GM06990 (cell line): ENCODE results near the gene URAD.

Experiments used
- DNase-seq: peaks from one replicate; pipeline ENCODE4 v3.0.0-alpha.2; 2011; ENCODE audit not compliant: insufficient read length; ENCODE audit errors: extremely low read depth
- H3K27me3 ChIP-seq: replicated peaks from 2 replicates; pipeline ENCODE4 v1.6.0; 2011; ENCODE audit warnings: low read length; ENCODE audit not compliant: control insufficient read depth, insufficient read depth
- H3K36me3 ChIP-seq: 2 replicates; pipeline ENCODE4 v1.5.1; 2011; ENCODE audit warnings: low read length; ENCODE audit not compliant: control insufficient read depth, insufficient read depth
- H3K4me3 ChIP-seq: replicated peaks from 2 replicates; pipeline ENCODE4 v1.5.1; 2011; ENCODE audit warnings: low read depth, mild to moderate bottlenecking, control low read depth, low read length
- TF ChIP-seq, protein P1 (sequence below): IDR thresholded peaks from 2 replicates; pipeline ENCODE4 v1.5.1; 2011; ENCODE audit warnings: low read length, control low read depth, mild to moderate bottlenecking, inconsistent platforms; ENCODE audit not compliant: insufficient read depth, poor library complexity, severe bottlenecking

The URAD gene

DNA sequence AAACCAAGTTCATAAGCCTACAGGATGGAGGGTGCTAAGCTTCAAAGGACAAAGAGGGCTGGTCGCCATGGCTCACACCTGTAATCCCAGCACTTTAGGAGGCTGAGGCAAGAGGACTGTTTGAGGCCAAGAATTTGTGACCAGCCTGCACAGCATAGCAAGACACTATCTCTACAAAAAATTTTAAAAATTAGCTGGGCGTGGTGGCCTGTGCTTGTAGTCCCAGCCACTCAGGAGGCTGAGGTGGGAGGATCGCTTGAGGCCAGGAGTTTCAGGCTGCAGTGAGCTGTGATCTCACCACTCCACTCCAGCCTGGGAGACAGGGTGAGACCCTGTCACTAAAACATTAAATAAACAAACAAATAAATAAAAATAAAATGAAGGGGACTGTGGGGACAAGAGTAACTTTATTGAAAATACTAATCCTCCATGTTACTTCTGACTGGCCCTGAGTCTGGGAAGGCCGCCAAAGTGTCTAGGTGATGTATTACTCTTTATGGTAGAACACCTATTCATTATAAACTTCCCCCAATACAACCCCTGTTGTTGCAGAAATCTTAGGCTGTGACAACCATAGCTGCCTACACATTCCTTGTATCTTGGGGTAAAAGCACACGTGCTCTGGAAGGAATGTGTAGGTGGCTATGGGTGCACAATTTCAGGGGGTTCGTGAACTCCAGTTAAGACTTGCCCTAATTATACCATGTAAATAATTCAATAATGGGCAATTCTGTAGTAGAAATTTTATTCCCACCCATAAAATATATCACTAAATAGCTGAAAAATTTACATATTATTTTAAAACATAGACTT is 14.6 kb upstream of the URAD start:
- TF ChIP-seq, protein P1, sequence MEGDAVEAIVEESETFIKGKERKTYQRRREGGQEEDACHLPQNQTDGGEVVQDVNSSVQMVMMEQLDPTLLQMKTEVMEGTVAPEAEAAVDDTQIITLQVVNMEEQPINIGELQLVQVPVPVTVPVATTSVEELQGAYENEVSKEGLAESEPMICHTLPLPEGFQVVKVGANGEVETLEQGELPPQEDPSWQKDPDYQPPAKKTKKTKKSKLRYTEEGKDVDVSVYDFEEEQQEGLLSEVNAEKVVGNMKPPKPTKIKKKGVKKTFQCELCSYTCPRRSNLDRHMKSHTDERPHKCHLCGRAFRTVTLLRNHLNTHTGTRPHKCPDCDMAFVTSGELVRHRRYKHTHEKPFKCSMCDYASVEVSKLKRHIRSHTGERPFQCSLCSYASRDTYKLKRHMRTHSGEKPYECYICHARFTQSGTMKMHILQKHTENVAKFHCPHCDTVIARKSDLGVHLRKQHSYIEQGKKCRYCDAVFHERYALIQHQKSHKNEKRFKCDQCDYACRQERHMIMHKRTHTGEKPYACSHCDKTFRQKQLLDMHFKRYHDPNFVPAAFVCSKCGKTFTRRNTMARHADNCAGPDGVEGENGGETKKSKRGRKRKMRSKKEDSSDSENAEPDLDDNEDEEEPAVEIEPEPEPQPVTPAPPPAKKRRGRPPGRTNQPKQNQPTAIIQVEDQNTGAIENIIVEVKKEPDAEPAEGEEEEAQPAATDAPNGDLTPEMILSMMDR, result no peak
- no peaks in the 10 kb centered on the region for H3K36me3 ChIP-seq
- DNase-seq, result no peak
- H3K27me3 ChIP-seq, result no peaks in the 10 kb centered on the region
- H3K4me3 ChIP-seq, result no peak overlapping the region

DNA sequence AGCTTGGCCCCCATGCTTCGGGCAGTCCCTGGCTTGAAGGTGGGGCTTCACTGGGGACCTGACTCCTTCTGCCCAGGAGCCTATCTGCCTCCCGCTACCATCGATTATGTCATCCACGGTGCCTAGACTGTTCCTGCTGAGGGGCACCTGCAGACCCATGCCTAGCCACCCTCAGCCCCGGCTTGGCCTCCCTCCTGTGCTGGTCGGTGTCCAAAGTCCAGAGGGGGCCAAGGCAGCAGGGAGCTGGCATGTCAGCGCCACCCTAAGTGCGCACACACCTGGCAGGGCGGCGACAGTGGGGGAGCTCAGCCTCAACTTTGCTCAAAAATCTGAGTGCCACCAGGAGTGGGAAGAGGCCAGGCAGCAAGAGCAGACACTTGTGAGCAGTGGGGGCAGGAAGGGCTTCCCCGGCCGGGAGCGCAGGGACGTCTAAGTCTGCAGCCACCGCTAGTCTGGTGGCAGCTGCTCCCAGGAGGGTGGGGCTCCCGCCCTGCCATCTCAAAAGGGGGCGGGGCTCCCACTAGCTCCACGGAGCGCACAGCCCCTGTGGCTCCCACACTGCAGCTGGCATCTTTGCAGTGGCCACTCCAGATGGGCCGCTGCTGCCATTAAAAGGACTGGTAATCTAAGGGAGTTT is 13.5 kb upstream of the URAD start:
- no peak overlapping the region for H3K4me3 ChIP-seq
- H3K36me3 ChIP-seq, result no peaks in the 10 kb centered on the region

DNA sequence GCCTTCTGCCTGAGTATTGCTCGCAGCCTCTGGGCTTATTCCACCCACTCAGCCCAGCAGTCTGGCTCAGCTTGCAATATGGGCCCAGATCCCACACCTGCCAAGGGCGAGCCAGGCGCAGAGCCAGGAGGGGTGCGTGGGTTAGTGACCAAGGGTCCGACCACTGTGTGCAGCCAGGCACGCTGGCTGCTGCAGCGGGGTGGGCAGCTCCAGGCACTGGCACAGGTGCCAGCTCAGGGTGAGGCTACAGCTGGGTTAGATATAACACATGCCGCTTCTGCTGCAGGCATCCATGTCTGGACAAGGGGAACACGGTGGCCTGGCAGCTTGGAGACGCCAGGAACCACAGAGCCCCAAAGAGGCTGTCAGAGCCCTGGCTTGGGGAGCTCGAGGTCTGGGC is 12.6 kb upstream of the URAD start:
- no peak for DNase-seq
- Histone ChIP-seq H3K36me3 (no peaks in the 10 kb centered on the region), H3K4me3 (no peak overlapping the region), H3K27me3 (no peaks in the 10 kb centered on the region)
- TF ChIP-seq, protein P1, result no peak

More for the DNA sequence above, 13.5 kb upstream of the URAD start:
- DNase-seq, result no peak
- TF ChIP-seq, protein P1, result no peak
- no peaks in the 10 kb centered on the region for H3K27me3 ChIP-seq

DNA sequence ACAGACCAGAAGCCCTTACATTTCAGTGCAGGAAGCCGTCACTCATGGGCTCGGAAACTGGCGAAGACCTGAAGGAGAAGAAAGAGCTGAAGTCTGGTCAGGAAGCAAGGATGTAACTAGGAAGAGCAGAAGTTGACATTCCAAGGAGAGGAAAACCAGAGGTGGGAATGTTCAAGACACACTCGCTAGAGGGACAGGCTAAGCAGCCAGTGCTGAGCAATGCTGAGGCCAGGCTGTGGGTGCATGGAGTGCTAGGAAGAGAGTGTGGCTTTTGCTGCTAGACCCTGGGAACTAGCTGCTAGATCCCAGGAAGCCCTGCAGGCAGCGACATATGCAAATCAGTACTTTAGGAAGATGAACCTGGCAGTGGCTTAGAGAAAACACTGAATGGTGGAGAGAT is 12.1 kb upstream of the URAD start:
- no peak for DNase-seq
- Histone ChIP-seq H3K4me3 (no peak overlapping the region), H3K27me3 (no peaks in the 10 kb centered on the region), H3K36me3 (no peaks in the 10 kb centered on the region)
- TF ChIP-seq, protein P1, result no peak

DNA sequence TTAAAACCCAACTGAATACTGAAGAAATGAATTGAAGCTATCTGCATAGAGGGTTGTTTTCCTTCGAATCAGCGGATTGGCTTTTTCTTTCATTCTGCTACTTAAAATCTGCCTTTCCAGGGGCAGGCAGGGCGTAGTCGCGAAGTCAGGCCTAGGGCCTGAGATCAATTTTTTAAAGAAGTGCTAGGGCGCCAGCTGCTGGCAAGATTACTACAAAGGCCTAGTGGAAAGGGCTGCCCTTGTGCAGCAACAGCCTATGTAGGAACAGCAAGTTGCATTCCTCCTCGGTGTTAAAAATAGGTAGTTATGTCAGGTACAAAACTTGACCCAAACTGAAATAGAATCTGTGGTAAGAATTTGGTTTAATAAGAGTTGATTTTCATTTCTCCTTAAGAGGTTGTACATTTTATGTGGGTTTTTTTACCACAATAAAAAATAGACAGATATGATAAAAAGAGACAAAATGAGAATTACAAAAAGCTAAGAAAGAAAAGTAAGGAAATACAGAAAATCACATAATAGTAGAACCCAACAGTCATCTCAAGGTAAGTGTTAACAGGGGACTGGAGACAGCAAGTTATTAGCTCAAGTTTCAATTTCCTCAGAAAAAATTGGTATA is 9.5 kb upstream of the URAD start:
- Histone ChIP-seq H3K4me3 (no peak overlapping the region), H3K36me3 (no peaks in the 10 kb centered on the region), H3K27me3 (no peaks in the 10 kb centered on the region)
- no peak for DNase-seq
- TF ChIP-seq, protein P1, result peak; percentile 79
